NCI-H2227 (cell line): Measurements from ENCODE around the gene CLSTN3.

Source experiments
- DNase-seq: peaks from one replicate; lab custom pipeline; 2025; ENCODE audit not compliant: unreplicated experiment; lab: John Stamatoyannopoulos, UW

Gene CLSTN3

DNA sequence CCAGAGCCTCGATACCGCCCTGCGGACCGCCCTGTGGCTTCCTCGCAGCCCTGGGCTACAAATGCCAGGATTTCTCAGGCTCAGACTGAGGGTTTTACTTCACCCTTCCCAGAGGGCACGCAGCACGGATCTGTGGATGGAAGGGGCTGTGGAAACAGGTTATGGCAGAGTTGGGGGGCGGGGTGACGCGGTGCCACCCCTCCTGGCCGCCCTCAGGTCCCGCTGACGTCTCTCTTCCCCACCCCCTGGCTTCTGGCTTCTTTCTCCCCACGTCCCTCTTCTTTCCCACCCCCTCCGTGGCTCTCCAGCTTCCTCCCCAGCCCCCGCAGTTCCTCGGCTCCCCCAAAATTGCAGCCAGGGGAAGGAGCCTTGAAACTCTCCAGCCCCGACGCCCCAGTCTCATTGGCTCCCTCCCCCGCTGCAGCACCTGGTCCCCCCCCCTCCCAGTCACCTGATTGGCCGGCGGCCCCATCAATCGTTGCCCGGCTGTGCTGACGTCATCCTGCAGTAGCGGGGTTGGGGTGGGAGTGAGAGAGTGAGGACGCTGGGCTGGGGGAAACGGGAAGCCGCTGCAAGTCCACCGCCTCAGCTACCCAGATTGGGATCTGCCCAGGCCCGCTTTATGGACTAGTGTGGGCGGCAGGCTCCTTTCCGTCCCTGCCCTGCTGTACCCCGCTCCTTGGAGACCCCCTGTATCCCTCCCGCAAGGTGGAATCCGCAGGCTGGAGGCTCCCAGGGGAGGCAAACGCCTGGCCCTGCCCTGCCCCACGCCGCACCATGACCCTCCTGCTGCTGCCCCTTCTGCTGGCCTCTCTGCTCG lies at the start of gene CLSTN3:
Gene CLSTN3, plus strand, starts transcription at position 500 of the 820 bp plus-strand sequence. Its CDS starts 278 bp downstream, at position 778.
- DNase-seq: peak; percentile 80

DNA sequence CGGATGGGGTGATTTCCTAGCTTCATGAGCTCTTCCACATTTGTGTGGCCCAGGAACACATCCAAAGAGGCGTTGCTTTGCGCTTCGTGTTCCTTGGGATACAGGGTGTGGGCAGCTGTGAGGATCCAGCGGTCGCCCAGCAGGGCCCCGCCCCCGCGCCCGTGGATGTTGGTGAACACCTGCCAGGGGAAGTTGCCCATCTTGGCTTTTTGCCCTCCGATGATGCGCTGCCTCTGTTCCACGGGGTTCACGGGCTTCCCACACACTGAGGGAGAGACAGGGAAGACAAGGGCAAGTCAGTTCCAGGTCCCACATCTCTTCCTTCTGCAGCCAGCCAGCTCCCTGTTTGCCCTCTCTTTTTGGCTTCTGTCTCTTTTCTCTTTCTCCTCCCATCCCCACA lies 49.1 kb upstream of the CLSTN3 start:
- DNase-seq: no peak

DNA sequence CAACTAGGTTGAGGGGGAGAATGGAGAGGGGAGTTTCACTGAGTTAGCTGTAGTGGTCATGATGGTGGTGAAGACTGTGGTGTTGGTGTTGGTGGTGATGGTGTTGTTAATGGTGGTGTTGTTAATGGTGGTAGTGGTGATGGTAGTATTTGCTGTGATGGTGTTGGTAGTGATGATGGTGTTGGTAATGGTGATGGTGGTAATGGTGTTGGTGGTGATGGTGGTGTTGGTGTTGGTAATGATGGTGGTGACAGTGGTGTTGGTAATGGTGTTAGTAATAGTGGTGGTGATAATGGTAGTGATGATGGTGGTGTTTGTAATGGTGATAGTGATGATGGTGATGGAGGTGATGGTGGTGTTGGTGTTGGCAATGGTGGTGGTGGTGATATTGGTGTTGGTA lies 47.0 kb upstream of the CLSTN3 start:
- DNase-seq: no peak

DNA sequence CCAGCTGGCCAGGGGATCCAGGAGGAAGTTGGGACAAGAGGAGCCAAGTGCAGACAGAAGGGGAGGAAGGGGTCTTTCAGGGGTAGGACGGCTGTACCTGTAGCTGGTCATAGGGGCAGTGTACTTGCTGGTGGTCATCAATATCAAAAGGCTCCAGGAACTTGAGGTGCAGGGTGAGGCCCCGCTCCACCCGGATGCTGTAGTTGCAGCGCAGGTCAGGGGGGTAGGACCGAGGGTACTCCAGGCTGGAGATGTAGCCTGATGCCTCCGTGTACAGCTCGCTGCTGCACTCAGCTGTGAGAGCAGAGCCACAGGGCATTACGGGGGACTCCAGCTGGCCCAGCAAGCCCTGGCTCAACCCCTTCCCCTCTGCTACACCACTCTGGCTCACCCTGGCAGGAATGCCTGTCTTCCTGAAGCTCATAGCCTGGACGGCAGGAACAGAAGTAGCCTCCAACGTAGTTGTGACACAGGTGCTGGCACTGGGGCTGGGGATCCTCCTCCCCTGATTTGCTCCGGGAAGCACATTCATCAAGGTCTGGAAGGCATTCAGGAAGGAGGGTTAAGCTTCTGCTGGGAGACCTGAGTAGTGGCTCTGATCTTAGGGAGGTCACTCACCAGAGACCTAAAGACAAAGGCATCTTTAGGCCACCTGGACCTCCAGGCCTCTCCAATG lies 40.8 kb upstream of the CLSTN3 start:
- no peak for DNase-seq

DNA sequence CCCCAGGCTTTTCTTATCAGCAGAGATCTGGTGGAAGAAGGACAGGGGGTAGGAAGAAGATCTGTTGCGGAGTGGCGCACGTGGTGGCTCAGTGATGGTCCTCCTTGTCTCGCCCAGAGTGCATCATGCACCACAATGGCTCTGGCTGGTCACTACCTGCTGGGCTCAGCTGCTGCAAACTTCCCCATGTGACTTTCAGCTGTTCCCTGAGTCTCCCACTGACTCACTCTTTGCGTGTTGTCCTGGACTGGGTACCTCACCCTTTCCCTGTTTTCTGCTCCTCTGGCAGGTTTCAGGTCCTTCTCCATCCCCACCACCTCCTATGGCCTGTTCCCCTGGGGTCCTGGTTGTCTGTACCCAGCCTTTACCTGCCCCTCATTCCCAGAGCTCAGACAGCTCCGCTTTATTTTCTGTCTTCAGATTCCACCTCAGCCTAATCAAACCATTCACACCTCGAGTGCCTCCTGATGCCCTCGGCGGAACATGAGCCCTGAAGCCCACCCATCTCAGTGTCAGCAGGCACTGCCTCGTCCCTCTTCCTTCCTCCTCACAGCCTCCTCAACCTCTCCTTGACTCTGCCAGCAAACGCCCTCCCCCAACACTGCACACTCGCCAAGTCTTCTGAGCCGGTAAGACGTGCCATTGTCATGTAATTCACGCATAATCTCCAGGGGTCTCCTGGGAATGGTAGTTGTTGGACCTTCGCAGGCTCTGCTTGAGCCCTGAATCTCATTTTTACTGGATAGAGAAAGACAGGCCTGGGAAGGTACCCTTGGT lies 39.8 kb upstream of the CLSTN3 start:
- DNase-seq: no peak

DNA sequence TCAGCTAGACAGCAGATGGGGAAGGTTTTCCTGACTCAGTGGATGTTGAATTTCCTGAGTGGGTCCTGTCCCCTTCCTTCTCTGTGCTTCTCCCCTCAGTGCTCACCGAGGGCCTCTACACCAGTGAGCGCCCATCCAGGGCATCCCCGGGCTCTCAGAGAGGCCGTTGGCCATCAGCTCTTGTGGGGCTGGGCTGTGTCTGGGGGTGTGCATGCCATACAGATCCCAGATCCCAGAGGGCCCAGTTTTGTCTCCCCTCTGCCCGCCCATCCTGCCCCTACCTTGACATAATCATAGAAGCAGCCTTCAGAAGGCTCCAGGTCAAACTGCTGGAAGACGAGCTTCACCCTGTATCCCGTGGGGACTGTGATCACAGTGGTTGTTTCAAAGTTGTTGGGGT lies 39.0 kb upstream of the CLSTN3 start:
- DNase-seq: no peak

DNA sequence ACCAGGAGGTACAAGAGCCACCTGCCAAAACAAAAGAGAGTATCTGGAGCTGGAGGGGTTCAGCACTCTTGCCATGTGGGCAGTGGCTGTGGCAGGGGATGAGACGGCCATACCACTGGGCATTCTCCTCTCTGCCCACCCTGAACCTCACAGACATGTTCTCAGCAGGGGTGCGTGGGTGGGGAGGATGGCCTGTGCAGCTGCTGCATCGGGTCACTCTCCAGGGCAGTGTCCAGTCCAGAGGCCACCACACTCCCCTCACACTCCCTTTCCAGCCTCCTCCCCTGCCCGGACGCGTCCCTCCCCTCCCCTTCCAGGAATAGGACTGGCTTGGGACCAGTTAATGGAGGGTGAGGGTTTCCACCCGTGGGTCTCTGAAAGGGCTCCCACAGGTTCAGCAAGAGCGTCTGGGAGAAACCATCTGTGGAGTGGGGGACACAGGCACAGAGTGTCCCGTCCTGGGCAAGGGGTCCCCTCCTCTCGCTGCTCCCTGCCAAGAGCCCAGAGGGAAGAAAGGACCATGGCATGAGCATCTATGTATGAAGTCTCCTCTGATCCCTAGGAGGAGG lies 38.4 kb upstream of the CLSTN3 start:
- DNase-seq: no peak

DNA sequence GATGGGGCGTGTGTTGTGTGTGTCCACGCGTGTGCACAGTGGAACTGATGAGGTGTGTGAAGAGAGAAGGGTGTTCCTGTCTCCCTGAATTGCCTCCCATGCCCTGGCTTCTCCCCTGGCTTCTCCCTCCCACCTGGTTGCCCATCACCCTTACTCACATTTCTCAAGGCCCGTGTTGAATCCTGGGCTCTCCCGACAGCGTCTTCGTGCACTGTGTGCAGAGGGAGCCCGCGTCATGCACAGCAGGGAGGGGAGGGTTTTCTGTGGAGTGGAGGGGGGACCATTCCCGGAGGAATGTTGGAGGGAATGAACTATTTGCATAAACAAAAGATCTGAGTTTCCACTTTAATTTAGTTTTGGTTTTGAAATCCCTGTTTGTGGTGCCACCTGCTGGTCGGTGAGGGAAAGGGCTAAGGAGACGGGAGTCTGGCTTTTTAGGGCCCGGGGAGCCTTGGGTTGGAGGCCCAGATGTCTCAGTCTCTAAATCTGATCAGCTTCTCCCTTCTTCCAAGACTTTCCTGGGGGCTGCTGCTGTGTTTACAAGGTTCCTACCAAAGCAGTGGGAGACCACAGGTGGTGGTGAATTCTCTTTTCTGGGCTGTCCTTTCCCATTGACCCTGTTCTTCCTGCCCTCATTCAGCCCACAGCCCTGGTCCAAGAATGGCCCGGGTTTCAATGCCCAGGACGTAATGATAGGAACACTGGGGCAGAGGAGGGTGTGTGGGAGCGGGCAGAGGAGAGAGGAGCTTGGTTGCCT lies 37.8 kb upstream of the CLSTN3 start, which contains the start of gene C1R:
Gene C1R, minus strand, starts transcription at position 217 of the 757 bp plus-strand sequence. Its CDS starts 57 bp downstream, at position 160.
- peak; percentile 39 for DNase-seq

DNA sequence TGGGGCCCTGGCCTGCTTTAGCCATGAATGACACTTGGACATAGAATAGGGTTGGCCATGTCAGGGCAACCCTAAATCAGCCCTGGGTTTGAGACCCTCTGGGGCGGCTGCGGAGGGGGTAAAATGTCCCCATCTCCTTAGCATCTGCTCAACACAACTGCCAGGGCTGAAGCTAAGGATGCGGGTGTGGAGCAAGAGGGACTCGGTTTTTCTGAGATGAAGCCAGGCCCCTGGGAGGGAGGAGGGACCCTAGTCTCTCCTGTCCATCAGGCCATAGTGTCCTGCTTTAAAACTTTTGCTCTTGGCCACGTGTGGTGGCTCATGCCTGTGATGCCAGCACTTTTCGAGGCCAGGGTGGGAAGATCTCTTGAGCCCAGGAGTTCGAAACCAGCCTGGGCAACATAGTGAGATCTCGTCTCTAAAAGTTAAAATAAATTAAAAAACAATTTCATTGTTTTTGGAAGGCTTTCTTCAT lies 37.1 kb upstream of the CLSTN3 start:
- no peak for DNase-seq

DNA sequence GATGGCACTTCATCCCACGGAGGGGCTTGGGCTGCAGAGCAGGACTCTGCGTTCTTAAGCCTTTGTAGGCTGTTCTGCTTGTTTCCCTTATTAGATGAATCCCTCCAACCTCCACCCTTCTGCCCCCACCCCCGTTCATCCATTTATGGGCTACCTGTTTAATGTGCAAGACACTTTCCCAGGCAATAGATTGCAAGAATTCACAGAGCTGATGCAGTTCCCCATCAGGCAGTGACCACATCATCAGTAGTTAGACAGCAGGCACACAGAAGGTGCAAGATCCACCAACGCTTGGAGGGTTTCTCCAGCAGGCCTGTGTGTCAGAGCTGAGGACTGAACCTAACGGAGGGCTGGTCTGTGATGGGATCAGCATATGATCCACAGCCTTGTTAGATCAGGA lies 36.7 kb upstream of the CLSTN3 start:
- DNase-seq: no peak

DNA sequence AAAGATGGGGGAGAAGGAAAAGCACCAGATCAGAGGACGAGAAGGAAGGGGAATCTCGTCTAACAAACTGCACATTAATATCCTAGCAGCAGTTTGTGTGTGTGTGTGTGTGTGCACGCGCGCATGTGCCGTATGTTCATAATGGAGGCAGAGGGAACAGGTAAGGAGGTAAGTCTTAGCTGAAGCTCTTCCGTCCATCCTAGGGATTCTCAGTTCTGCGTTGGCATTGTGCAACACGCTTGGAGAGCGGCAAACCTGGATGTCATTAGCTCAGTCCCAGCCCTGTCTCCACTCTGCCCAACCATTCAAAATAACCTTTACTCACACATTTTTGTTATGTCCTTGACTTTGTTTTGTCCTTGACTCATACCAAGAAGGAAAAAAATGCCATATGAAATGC lies 36.3 kb upstream of the CLSTN3 start:
- no peak for DNase-seq

DNA sequence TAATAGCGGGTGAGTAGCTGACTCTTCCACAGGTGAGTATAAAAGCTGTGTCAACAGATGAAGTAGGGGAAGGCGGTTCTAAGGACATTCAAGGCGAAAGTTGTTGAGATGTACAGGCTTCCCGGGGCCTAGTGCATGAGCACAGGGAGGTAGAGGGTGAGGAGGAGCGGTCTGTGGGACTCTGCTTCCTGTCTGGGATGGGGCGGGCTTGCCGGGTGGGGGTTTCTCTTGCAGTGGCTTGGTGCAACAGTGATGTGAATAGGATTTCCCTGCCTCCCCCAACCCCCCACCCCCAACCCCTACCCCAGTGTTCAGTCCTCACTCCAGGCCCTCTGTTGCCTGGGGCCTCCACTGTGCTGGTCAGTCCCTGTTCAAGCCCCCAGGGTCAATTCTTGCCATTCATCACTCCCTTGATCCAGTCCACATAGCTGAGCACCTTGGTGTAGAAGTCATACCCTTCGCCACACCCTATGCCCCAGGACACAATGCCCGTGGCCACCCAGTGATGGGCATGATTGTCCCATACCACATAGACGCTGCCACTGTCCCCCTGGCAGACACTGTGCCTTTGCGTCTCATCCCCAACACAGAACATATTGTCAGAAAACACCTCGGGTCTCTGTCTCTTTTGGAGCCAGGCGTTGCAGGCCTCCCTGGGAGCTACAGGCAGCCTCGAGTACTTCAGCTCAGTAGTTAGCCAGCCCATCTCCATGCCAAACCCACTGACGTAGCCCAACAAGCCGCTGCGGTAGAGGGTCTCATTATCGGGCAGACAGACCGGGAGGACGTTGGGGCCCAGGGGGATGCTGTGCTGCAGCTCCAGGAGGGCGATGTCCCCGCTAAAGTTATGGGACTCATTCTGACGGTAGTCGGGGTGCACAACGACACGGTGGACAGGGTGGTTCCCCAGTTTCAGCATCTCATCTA lies 33.9 kb upstream of the CLSTN3 start:
- DNase-seq: no peak

DNA sequence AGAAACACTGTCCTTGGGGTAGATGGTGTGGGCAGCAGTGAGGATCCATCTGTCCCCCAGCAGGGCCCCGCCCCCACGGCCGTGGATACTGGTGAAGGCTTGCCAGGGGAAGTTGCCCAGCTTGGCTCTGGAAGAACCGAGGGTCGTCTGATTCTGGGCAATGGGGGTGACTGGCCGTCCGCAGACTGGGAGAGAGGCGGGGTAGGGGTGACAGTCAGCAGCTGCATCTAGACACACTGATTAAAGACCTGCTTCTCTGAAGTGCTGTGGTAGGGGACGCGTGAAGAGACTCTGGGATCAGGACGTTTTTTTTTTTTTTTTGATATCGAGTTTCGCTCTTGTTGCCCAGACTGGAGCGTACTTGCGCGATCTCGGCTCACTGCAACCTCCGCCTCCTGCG lies 33.2 kb upstream of the CLSTN3 start:
- no peak for DNase-seq

DNA sequence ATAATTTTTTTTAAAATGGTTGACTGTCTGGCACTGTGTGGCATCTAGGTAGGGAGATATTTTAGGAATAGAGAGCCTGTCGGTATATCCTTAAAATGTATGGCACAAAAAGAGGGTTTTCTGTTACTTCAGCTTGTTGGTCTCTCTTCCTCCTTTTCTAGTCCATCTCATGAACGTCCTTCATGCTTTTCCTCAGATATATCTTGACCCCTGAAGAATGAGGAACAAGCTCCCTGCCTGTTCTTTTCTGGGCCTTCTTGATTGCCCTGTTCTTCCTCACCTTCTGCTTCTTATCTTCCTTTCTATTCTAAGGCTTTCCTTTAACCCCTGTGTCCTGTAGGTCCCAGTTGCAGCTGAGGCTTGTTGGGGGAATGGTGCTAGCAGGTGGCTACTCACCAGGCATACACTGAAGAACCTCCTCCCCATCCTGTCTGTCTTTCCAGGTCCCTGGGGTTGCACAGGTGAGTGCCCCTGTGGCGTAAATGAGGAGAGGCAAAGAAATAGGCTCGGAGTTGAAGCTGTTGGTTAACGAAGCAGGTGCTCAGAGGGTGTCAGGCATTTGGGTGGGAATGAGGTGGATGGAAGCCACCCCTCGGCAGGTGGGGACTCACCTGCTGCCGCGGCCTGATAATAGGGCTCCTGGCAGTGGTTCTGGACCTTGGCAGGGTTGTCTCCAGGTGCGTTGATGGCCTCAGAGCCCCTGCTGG lies 30.7 kb upstream of the CLSTN3 start:
- DNase-seq: no peak

DNA sequence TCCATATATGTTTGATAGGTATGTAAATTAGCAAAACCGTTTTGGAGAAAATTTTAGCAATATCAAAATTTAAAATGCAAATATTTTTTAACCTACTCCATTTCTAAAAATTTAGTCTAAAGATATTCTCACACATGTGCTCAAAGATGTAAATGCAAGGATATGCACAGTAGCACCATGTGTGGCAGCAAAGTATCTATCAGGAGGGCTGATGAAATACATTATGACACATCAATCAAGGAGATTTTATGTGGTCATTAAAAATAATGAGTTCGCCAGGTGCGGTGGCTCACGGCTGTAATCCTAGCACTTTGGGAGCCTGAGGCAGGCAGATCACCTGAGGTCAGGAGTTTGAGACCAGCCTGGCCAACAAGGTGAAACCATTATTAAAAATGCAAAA lies 29.9 kb upstream of the CLSTN3 start:
- DNase-seq: no peak

DNA sequence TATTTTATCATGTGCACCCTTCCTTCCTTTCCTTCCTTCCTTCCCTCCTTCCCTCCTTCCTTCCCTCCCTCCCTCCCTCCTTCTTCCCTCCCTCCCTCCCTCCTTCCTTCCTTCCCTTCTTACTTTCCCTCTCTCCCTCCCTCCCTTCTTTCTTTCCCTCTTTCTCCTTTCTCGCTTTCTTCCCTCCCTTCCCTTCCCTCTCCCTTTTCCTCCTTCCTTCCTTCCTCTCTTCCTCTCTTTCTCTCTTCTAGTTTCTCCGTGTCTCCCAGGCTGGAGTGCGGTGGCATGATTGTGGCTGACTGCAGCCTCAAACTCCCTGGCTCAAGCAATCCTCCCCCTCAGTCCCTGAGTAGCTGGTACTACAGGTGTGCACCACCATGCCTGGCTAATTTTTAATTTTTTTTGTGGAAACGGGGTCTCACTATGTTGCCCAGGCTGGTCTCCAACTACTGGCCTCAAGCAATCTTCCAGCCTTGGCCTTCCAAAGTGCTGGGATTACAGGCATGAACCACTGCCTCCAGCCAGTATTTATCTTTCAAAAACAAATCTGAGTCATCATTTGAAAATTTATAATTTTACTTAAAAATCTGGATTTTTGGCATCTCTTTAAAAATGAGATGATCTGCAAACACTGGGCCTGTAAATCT lies 29.0 kb upstream of the CLSTN3 start:
- DNase-seq: no peak

DNA sequence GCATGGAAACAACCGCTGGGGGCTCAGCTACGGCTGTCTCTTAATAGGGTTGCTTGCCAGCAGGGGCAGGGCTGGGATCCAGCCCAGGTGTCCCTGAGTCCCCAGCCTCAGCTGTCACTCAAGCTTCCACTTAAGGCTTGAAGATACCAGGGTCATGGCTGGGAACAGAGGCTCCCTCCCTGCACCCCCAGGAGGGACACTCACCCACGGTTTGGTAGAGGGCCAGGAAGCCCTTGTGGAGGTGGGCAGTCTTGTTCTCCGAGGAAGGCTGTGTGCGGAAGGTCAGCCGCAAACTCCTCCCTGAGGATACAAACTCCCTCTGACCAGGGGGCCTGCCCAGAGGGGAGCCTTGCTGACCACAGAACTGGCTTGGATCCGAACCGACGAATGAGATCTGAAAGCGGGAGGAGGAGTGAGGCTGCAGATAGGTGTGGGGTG lies 28.5 kb upstream of the CLSTN3 start:
- no peak for DNase-seq

DNA sequence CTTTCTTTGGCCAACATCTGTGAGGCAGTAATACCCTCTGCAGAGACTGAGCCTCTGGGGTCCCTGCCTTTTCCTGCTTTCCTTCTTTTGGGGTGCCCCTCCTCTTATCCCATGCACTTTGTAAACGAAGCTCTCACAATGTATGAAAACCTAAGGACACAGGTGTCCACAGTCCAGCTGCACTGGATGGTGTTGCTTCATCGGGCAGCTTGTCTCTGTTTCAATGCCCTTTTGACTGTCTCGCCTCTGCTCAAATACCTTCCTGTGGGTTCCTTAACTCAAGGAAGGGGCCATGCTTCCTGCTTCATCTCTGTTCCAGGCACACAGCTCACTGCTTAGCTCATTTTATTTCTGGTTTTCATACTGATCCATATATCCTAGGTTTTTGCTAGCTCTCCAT lies 27.6 kb upstream of the CLSTN3 start:
- DNase-seq: no peak
